ENCODE results near the gene IRAK2. TPM values are rescaled to one million over a fixed set of nuclear protein-coding genes. Genes with fewer than 3 reads are reported as not detected.

Gene IRAK2
- total RNA-seq, 1 experiment from 2014 or later: 4.2 TPM

- Histone ChIP-seq H3K4me1 (no peaks in the 10 kb centered on the region), H3K4me3 (ENCODE audit: low read depth, low read length) (no peak overlapping the region), H3K9me3 (no peaks in the 10 kb centered on the region), H3K27me3 (replicated peaks; ENCODE audit: control insufficient read depth, insufficient read depth, low read length) (no peaks in the 10 kb centered on the region), H3K36me3 (ENCODE audit: control insufficient read depth, insufficient read depth, low read length) (no peaks in the 10 kb centered on the region)
- Mint-ChIP-seq H3K4me1 (ENCODE audit: low read depth, unreplicated experiment) (no peaks in the 10 kb centered on the region), H3K4me3 (ENCODE audit: unreplicated experiment) (no peak overlapping the region), H3K27ac (ENCODE audit: unreplicated experiment) (no peak overlapping the region), H3K36me3 (ENCODE audit: insufficient read depth, unreplicated experiment) (no peaks in the 10 kb centered on the region), H3K9me3 (ENCODE audit: unreplicated experiment) (no peaks in the 10 kb centered on the region), H3K27me3 (ENCODE audit: insufficient read depth, unreplicated experiment) (no peaks in the 10 kb centered on the region)
- CTCF ChIA-PET: no interaction called here
- DNase-seq: no peak
- intact Hi-C loops (cut with micrococcal nuclease; ENCODE audit: unreplicated experiment): no loop called here
- TF ChIP-seq CTCF (IDR thresholded peaks at IDR 0.05; ENCODE audit: insufficient read depth in 1 of 2, low read depth in 1 of 2, low read length in 1 of 2, severe bottlenecking in 1 of 2, unreplicated experiment in 1 of 2): no peak
- no TSS peak for BruUV-seq (replicated peaks)
- POLR2A ChIA-PET: no interaction called here
Observed at GRCh38 chr3:10178892-10179291, 14.2 kb downstream of the IRAK2 start.

- Mint-ChIP-seq H3K4me1 (ENCODE audit: low read depth, unreplicated experiment) (no peaks in the 10 kb centered on the region), H3K27me3 (ENCODE audit: insufficient read depth, unreplicated experiment) (no peaks in the 10 kb centered on the region), H3K4me3 (ENCODE audit: unreplicated experiment) (no peak overlapping the region), H3K27ac (ENCODE audit: unreplicated experiment) (no peak overlapping the region), H3K36me3 (ENCODE audit: insufficient read depth, unreplicated experiment) (no peaks in the 10 kb centered on the region), H3K9me3 (ENCODE audit: unreplicated experiment) (no peaks in the 10 kb centered on the region)
- DNase-seq: no peak
- H3K9me3 ChIP-seq: no peaks in the 10 kb centered on the region
- CTCF ChIA-PET: no interaction called here
- no peaks in the 10 kb centered on the region for H3K27me3 ChIP-seq (replicated peaks; ENCODE audit: control insufficient read depth, insufficient read depth, low read length)
- no TSS peak for BruUV-seq (replicated peaks)
- no peak overlapping the region for H3K4me3 ChIP-seq (ENCODE audit: low read depth, low read length)
- TF ChIP-seq CTCF (IDR thresholded peaks at IDR 0.05; ENCODE audit: insufficient read depth in 1 of 2, low read depth in 1 of 2, low read length in 1 of 2, severe bottlenecking in 1 of 2, unreplicated experiment in 1 of 2): no peak
- no peaks in the 10 kb centered on the region for H3K36me3 ChIP-seq (ENCODE audit: control insufficient read depth, insufficient read depth, low read length)
- intact Hi-C loops (cut with micrococcal nuclease; ENCODE audit: unreplicated experiment): no loop called here
- POLR2A ChIA-PET: no interaction called here
- 0 out of 2 replicates have a peak, but pooled peaks cover 3% of the 10 kb centered on the region for H3K4me1 ChIP-seq
Observed at GRCh38 chr3:10180289-10180688, 15.6 kb downstream of the IRAK2 start.

DNA sequence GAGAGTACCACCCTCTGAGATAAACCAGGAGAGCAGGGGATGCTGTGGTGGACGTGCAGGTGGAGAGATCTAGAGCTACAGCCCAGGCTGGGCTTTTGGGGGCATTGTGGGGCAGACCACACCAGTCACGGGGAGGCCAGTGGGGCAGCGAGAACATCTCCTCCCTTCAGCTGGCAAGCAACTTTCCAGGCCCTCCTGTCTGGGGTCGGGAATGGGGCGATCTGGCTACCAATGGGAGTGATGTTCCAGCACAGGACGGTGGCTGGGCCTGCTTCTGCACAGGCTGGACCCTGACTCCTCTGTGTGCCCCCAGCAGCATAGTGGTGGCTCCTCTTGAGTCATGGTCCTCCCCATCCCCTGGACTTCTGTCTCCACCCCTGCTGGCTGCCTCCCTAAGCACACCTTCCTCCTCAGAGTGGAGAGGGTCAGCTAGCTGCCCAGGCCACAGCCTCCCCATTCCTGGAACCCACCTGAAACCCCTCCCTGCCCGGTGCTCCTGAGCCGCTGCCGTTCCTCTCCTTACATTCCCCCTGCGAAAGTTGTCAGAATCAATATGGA is 16.1 kb downstream of the IRAK2 start:
- DNase-seq: no peak
- Histone ChIP-seq H3K9me3 (no peaks in the 10 kb centered on the region), H3K4me3 (ENCODE audit: low read depth, low read length) (no peak overlapping the region), H3K27me3 (replicated peaks; ENCODE audit: control insufficient read depth, insufficient read depth, low read length) (no peaks in the 10 kb centered on the region), H3K36me3 (ENCODE audit: control insufficient read depth, insufficient read depth, low read length) (no peaks in the 10 kb centered on the region), H3K4me1 (0 out of 2 replicates have a peak, but pooled peaks cover 3% of the 10 kb centered on the region)
- ChIA-PET POLR2A (no interaction called here), CTCF (no interaction called here)
- no peaks in the 10 kb centered on the region for H3K27me3 Mint-ChIP-seq (ENCODE audit: insufficient read depth, unreplicated experiment)
- no peaks in the 10 kb centered on the region for H3K4me1 Mint-ChIP-seq (ENCODE audit: low read depth, unreplicated experiment)
- H3K36me3 Mint-ChIP-seq (ENCODE audit: insufficient read depth, unreplicated experiment): no peaks in the 10 kb centered on the region
- no peaks in the 10 kb centered on the region for H3K9me3 Mint-ChIP-seq (ENCODE audit: unreplicated experiment)
- intact Hi-C loops (cut with micrococcal nuclease; ENCODE audit: unreplicated experiment): no loop called here
- no peak overlapping the region for H3K4me3 Mint-ChIP-seq (ENCODE audit: unreplicated experiment)
- no peak overlapping the region for H3K27ac Mint-ChIP-seq (ENCODE audit: unreplicated experiment)
- no peak for TF ChIP-seq CTCF (IDR thresholded peaks at IDR 0.05; ENCODE audit: insufficient read depth in 1 of 2, low read depth in 1 of 2, low read length in 1 of 2, severe bottlenecking in 1 of 2, unreplicated experiment in 1 of 2)
- BruUV-seq (replicated peaks): no TSS peak

Measured in Caco-2 (cell line).